Pulmonary artery endothelial cell (primary cell): Measurements from ENCODE around the gene NDUFAF8. TPM values are rescaled to one million over a fixed set of nuclear protein-coding genes. Genes with fewer than 3 reads are reported as not detected.

Experiments used
- DNase-seq: peaks from one replicate; pipeline ENCODE4 v3.0.0-alpha.2; 2011; ENCODE audit warnings: low read depth, low spot score
- total RNA-seq: library from RNA; depleted of rRNA; stranded (reverse); fragments of >200 nt; gene quantifications from 2 replicates; pipeline ENCODE4 v1.2.3, GENCODE V29; 2014

The NDUFAF8 gene, protein sequence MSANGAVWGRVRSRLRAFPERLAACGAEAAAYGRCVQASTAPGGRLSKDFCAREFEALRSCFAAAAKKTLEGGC
- total RNA-seq = 44.0 and 47.6 TPM in 2 replicates

- peak; percentile 98 for DNase-seq
Observed at GRCh38 chr17:81238815-81239713, at the start of gene NDUFAF8, which contains the start of gene TEPSIN. NDUFAF8 (plus strand) TSS chr17:81239318; CDS start chr17:81239364, 46 bp downstream. TEPSIN (minus strand) TSS chr17:81239055; CDS start chr17:81239033, 22 bp downstream.

GRCh38 chr17:81189670-81190530, 49.2 kb upstream of the NDUFAF8 start:
- DNase-seq = no peak

GRCh38 chr17:81190591-81190990, 48.5 kb upstream of the NDUFAF8 start:
- DNase-seq = no peak

- no peak for DNase-seq
Observed at GRCh38 chr17:81191116-81191515, 48.0 kb upstream of the NDUFAF8 start.

DNA sequence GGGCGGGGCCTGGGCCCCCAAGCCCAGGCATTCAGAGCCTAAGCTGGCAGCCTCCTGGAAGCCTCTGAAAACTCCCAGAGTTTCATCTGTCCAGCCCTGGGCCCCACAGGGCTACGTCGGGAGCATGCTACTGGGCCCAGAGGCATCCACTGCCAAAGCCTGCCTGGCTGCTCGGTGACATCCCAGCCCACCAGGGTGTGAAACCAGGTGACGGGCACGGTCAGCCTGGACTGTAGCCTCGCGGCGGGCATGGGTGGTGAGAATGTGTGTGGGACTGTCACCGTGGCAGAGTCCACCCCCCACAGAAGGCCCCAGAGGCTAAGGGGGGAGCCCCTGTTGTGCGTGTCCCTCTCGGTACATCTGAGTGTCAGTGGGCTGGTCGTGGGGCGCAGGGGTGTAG, 47.5 kb upstream of the NDUFAF8 start:
- no peak for DNase-seq

DNA sequence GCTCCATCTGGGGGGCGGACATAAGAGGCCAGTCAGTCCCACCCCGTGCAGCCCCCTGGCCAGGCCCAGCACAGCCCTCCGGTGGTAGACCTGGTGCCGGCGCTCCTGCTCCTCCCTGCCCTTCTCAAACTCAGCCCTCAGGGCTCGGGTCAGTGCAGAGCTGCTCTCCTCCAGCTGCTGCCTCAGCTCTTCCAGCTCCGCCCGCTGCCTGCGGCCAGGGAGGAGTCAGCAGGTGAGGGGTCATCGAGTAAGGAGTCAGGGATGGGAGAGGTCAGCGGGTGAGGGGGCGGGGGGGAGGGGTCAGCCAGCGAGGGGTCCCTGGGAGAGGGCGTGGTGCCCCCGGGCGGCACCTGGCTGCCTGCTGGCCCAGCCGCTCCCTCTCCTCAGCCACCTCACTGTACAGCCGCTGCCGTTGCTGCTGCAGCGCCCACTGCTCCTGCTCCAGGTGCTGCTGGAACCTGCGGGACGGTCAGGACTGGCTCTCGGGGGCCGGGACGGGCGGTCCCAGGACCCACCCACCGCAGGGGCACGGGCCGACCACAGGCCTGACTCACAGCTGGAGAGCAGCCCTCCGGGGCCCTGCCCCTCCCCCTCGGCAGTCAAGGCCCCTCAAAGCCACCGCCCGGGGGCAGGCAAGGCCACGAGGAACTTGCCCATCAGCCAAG, 46.6 kb upstream of the NDUFAF8 start:
- DNase-seq = no peak

- no peak for DNase-seq
Observed at GRCh38 chr17:81193051-81193410, 46.1 kb upstream of the NDUFAF8 start.

GRCh38 chr17:81193470-81194224, 45.5 kb upstream of the NDUFAF8 start:
- no peak for DNase-seq

GRCh38 chr17:81194225-81194760, 44.8 kb upstream of the NDUFAF8 start:
- no peak for DNase-seq

GRCh38 chr17:81194941-81195901, 43.9 kb upstream of the NDUFAF8 start:
- no peak for DNase-seq

GRCh38 chr17:81195941-81196495, 43.1 kb upstream of the NDUFAF8 start:
- no peak for DNase-seq

DNA sequence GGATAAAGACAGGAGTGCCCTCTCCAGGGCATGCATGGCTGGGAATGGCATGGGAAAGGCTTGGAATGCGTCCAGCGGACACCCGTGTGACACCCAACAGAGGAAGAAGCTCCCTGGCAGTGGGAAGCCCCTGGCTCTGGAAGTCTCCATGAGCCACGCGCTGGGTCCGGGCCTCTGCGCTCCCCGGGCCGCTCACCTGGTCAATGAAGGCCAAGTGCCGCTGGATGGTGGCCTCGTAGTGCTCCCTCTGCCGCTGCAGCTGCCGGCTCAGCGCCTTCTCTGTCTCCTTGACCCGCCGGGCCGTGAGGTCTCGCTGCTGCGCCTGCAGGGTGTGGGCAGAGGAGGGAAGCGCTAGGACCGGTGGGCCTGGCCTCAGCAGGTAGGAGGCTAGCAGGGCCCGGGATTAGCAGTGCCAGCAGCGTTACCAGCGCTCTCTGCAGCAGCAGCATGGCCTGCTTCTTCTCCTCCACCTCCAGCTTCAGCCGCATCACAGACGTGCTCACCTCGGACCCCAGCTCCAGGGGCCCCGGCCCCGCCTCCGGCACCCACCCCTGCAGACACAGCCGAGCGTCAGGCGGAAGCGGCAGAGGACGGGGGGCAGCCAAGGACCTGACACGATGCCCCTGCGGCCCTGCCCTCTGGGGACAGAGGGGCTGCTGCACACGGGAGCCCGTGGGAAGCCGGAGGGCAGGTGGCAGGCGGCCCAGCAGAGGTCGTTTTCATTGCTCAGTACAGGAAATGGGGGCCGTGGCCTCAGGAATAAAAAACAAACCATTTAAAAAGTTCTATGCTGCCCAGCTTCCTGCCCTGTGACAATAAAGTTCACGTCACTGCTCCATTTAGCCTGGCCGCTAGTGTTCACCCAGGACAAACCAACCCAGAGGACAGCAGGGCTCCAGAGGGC, 42.4 kb upstream of the NDUFAF8 start:
- DNase-seq = no peak

- DNase-seq = no peak
Observed at GRCh38 chr17:81197409-81197795, 41.7 kb upstream of the NDUFAF8 start.

DNA sequence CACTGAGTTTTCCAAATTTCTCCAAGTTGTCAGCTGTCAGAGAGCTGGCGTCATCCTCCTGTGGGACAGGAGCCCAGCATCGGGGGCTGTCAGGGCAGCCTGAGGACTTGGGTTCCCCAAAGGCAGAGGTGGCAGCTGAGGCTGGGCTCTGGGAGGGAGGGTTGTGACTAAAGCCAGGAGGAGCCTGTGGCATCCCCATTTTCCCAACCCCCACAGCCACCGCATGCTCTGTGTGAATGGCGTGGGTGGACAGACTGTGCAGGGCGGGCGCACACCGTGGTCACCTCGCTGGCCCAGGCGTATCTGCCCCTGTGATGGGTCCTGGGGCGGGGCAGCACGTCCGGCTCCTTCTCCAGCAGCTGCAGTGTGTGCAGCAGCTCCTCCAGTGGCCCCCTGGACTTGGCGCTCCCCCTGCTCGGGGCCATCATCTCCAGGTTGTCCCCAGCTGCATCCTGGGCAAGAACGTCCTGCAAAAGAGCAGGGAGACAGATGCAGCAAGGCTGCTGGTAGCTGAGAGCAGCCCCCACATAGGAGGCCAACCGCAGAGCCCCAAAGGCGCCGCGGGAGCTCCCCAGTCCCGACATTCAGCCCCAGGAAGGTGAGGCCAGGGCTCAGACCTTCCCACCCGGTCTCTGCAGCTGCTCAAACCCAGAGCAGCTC, 41.2 kb upstream of the NDUFAF8 start:
- no peak for DNase-seq

DNA sequence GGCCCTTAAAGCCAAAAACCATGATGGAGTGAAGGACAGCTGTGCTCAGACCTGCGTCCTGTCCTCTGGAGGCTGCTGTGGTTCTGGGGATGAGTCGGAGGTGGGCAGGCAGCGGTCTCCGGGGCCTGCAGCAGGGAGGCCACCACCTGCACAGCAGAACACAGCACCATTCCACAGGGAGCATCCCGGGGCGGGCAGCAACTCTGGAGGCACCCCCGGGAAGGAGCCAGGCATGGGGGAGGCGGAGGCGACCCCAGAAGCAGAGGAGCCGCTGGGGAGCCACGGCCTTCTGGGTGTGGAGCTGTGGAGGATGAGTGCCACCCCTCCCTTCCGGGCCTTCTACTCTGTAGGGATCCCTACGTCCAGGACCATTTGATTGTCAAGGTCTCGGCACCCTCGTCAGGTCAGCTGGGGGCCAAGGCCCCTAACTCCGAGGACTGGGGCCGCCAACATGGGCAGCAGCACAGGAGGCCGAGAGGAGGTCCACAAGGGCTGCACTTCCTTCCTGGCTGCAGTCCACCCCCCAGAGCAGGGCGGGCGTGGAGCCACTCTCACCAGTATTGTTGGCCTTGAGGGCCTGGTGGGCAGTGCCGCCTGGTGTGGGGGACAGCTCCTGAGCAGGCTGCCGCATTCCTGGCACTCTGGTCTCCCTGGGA, 40.2 kb upstream of the NDUFAF8 start:
- no peak for DNase-seq

- DNase-seq = no peak
Observed at GRCh38 chr17:81199482-81199830, 39.7 kb upstream of the NDUFAF8 start.

- DNase-seq = no peak
Observed at GRCh38 chr17:81200201-81200600, 38.9 kb upstream of the NDUFAF8 start.
